Left cardiac atrium (tissue), 4 donors: Measurements from ENCODE around the gene CCT5. TPM values are rescaled to one million over a fixed set of nuclear protein-coding genes. Genes with fewer than 3 reads are reported as not detected.
"Not testable (repeated sequence)": the region's sequence is repeated elsewhere in the genome, so short reads cannot be mapped to it uniquely, and the experiment has no call there.

Experiments
- ATAC-seq, 2 donors: fragments of 200-7000 bp; cut with Tn5 transposase; one replicate each; pipeline ENCODE4 v1.9.1; 2020; ENCODE audit warnings: mild to moderate bottlenecking in 2 of 2, moderate library complexity in 2 of 2
- DNase-seq: peaks from one replicate; pipeline ENCODE4 v3.0.0-alpha.2; 2020
- intact Hi-C, 2 donors: fragments of 100-400 bp; cut with DNase I; formaldehyde crosslinking; loops; one replicate each; pipeline versions ENCODE4 v1.14.1 to v1.15.1; 2022 to 2023
- total RNA-seq, 2 donors: library from RNA; stranded (reverse); fragmentation: NEBNext Ultra II Directional; extraction: Animal tissue kit (Norgen Biotek cat#: 25700); gene quantifications; one replicate each; pipeline ENCODE4 v1.2.1, GENCODE V29; 2021
- donor health status: DM: no; HTN: yes; CAD: no.
- donor health status: DM: no; HTN: yes; CAD: no; lungs with severe emphysema.
- donor health status: DM: yes; HTN: yes; CAD: no.
- donor health status: Dilated cardiomyopathy.

CCT5 gene
- total RNA-seq, 2 donors from 2014 or later, result 106 to 117 TPM

- ATAC-seq (no peak), DNase-seq (no peak)
- intact Hi-C loops, result no loop called here
These were observed 41.7 kb downstream of the CCT5 start for GRCh38 chr5:10291692-10292339.

GRCh38 chr5:10293907-10294662 is 44.0 kb downstream of the CCT5 start:
- ATAC-seq (no peak), DNase-seq (no peak)
- intact Hi-C loops, result no loop called here

GRCh38 chr5:10295619-10296326 is 45.7 kb downstream of the CCT5 start:
- DNase-seq, result no peak
- intact Hi-C loops, result no loop called here
- no peak for ATAC-seq

- DNase-seq, result no peak
- intact Hi-C loops, result no loop called here
- no peak for ATAC-seq
These were observed 47.6 kb downstream of the CCT5 start for GRCh38 chr5:10297646-10298204.

- no peak for ATAC-seq
- intact Hi-C loops, result no loop called here
These were observed 50.2 kb downstream of the CCT5 start for GRCh38 chr5:10300246-10300645.

GRCh38 chr5:10301266-10301665 is 51.2 kb downstream of the CCT5 start:
- intact Hi-C loops, result no loop called here
- DNase-seq, result no peak
- peak in 1 of 2 donors; percentile 11 for ATAC-seq

More at GRCh38 chr5:10300246-10300645, 50.2 kb downstream of the CCT5 start:
- no peak for DNase-seq

GRCh38 chr5:10301842-10302610 is 51.9 kb downstream of the CCT5 start:
- peak; percentile 86 for DNase-seq
- intact Hi-C loops, result no loop called here
- ATAC-seq, result peak; percentile 95

GRCh38 chr5:10303201-10303600 is 53.1 kb downstream of the CCT5 start:
- no peak for DNase-seq
- no peak for ATAC-seq
- intact Hi-C loops, result no loop called here

- intact Hi-C loops, result no loop called here
- DNase-seq (no peak), ATAC-seq (peak in 1 of 2 donors; percentile 15)
These were observed 53.7 kb downstream of the CCT5 start for GRCh38 chr5:10303699-10304170.

GRCh38 chr5:10304932-10305331 is 54.9 kb downstream of the CCT5 start:
- DNase-seq (no peak), ATAC-seq (no peak)
- intact Hi-C loops, result no loop called here

- intact Hi-C loops, result no loop called here
- ATAC-seq, result no peak
- DNase-seq, result no peak
These were observed 56.0 kb downstream of the CCT5 start for GRCh38 chr5:10306114-10306513.

- ATAC-seq (peak in 1 of 2 donors; percentile 10), DNase-seq (no peak)
- intact Hi-C loops, result no loop called here
These were observed 56.7 kb downstream of the CCT5 start for GRCh38 chr5:10306806-10307205.

GRCh38 chr5:10307206-10308148 is 57.4 kb downstream of the CCT5 start, which contains the start of gene CMBL:
Gene CMBL, minus strand, starts transcription at chr5:10307902. Its CDS starts 17,140 bp downstream, at chr5:10290762.
- intact Hi-C loops, result no loop called here
- DNase-seq, result peak; percentile 65

GRCh38 chr5:10308844-10309243 is 58.8 kb downstream of the CCT5 start:
- ATAC-seq (no peak), DNase-seq (no peak)
- intact Hi-C loops, result no loop called here

More at GRCh38 chr5:10307206-10308148, 57.4 kb downstream of the CCT5 start, which contains the start of gene CMBL:
- peak; percentile 86 to 89 for ATAC-seq

GRCh38 chr5:10310066-10310779 is 60.1 kb downstream of the CCT5 start:
- no peak for DNase-seq
- ATAC-seq, result no peak
- intact Hi-C loops, result no loop called here

GRCh38 chr5:10310835-10311570 is 60.9 kb downstream of the CCT5 start:
- DNase-seq, intact Hi-C loops, ATAC-seq: not testable (repeated sequence)
